ENCODE data around the gene HLTF.
"Not testable (repeated sequence)": the region's sequence is repeated elsewhere in the genome, so short reads cannot be mapped to it uniquely, and the experiment has no call there.

HLTF gene

DNA sequence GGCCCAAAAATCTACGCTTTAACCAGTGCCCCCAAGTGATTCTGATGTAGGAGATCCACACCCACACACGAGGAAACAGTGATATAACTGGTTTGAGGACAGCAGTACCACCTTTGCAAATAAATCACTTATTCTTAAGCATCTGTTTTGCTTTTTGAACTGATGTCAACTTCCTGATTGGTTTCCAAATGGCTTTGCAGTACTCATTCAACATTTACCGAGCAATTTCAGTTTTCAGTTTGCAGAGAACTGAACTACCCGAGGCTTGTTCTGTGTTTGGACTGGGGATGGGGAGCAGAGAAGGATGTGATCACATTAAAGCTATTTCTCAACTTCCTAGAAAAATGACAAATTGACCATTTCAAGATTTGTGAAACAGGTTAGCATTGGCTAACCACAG lies 96.1 kb downstream of the HLTF start:
- no peak for DNase-seq

DNA sequence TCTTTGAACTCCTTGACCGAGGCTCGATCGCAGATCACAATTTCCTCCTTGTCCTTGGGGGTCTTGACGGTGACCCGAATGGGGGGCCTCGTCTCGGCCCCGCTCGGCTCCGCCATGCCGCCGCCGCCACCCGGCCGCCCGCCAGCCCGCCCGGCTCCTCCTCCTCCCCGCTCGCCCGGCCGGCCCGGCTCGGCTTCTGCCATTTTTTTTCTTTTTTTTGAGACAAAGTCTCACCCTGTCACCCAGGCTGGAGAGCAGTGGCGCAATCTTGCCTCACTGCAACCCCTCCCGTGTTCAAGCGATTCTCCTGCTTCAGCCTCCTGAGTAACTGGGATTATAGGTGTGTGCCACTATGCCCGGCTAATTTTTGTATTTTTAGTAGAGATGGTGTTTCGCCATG lies 98.8 kb downstream of the HLTF start:
- not testable (repeated sequence) for DNase-seq

DNA sequence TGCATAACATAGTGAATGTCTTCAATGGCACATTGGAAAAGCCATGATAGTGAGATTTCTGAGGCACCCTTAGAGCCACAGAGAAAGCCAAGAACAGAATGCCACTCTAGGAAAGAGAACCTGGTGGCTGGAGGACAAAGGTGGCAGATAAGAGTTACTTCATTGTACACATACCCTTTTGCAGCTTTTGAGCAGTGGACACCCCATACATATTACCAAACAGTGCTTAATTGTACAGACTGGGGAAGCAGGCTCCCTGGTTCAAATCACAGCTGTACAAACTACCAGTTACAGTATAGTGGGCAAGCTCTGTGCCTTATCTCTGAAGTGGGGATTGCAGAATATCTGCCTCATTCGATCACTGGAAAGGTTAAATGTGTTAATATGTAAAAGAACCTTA lies 105.1 kb downstream of the HLTF start:
- no peak for DNase-seq
